Measurements from ENCODE around the gene MS4A4A.

- TF ChIP-seq CTCF (IDR thresholded peaks at IDR 0.05; ENCODE audit: poor library complexity, severe bottlenecking) (no peak), EP300 (conservative IDR thresholded peaks at IDR 0.05; ENCODE audit: poor library complexity, severe bottlenecking) (no peak), EZH2 (IDR thresholded peaks at IDR 0.05; ENCODE audit: borderline replicate concordance, insufficient read depth, low read length, poor library complexity, severe bottlenecking) (no peak), POLR2AphosphoS5 (IDR thresholded peaks at IDR 0.05) (no peak), RAD21 (conservative IDR thresholded peaks at IDR 0.05) (no peak), TAF1 (IDR thresholded peaks at IDR 0.05; ENCODE audit: low read depth) (no peak), REST (IDR thresholded peaks at IDR 0.05; ENCODE audit: borderline replicate concordance) (no peak), MXI1 (conservative IDR thresholded peaks at IDR 0.05; ENCODE audit: poor library complexity, severe bottlenecking) (no peak), SMC3 (conservative IDR thresholded peaks at IDR 0.05; ENCODE audit: poor library complexity) (no peak)
Observed at GRCh38 chr11:60310407-60310998, 30.0 kb downstream of the MS4A4A start.
